MCF 10A (cell line): ENCODE results near the gene MCF2. TPM values are rescaled to one million over a fixed set of nuclear protein-coding genes. Genes with fewer than 3 reads are reported as not detected.

Experiments used
- BruUV-seq: library from RNA; stranded (reverse); fragments of 400-500 nt; replicated peaks from 2 replicates; lab custom pipeline; 2021; lab: Mats Ljungman, UMichigan
- CTCF ChIA-PET: fragments of 300-600 bp; sonication (Branson Sonifier 250); formaldehyde crosslinking; extraction: SDS; loops from one replicate; lab custom pipeline; 2021; ENCODE audit warnings: antibody characterized with exemption, inconsistent platforms; lab: Yijun Ruan, JAX
- POLR2A ChIA-PET: fragments of 300-600, 350-650 bp; sonication (Branson Sonifier 250); formaldehyde crosslinking; extraction: SDS; loops from one replicate; lab custom pipeline; 2020; ENCODE audit warnings: antibody characterized with exemption, inconsistent platforms; lab: Yijun Ruan, JAX
- DNase-seq: peaks from one replicate; pipeline ENCODE4 v3.0.0-alpha.2; 2018; ENCODE audit not compliant: unreplicated experiment
- H3K27ac Mint-ChIP-seq: one replicate; pipeline ENCODE4 v1.8.0; 2022; ENCODE audit warnings: mild to moderate bottlenecking, low read depth, mixed read lengths; ENCODE audit not compliant: unreplicated experiment
- H3K27me3 Mint-ChIP-seq: one replicate; pipeline ENCODE4 v1.8.0; 2022; ENCODE audit warnings: mixed read lengths; ENCODE audit not compliant: insufficient read depth, unreplicated experiment
- H3K36me3 Mint-ChIP-seq: one replicate; pipeline ENCODE4 v1.8.0; 2022; ENCODE audit warnings: mild to moderate bottlenecking, moderate library complexity, mixed read lengths; ENCODE audit not compliant: insufficient read depth, unreplicated experiment
- H3K4me1 Mint-ChIP-seq: one replicate; pipeline ENCODE4 v1.8.0; 2022; ENCODE audit warnings: mixed read lengths; ENCODE audit not compliant: insufficient read depth, unreplicated experiment
- H3K4me3 Mint-ChIP-seq: one replicate; pipeline ENCODE4 v1.8.0; 2022; ENCODE audit warnings: mild to moderate bottlenecking, moderate library complexity, mixed read lengths; ENCODE audit not compliant: unreplicated experiment
- H3K9me3 Mint-ChIP-seq: one replicate; pipeline ENCODE4 v1.8.0; 2022; ENCODE audit warnings: mixed read lengths; ENCODE audit not compliant: unreplicated experiment
- intact Hi-C: fragments of 100-400 bp; cut with micrococcal nuclease; formaldehyde crosslinking; loops from 2 replicates; pipeline ENCODE4 v1.14.1; 2022
- total RNA-seq: library from RNA; stranded (reverse); gene quantifications from 2 replicates; pipeline ENCODE4 v1.2.3, GENCODE V29; 2022
- TF ChIP-seq, protein P1 (sequence below): fragments of 200-600 bp; IDR thresholded peaks from one replicate; pipeline ENCODE4 v1.8.0; 2022; ENCODE audit warnings: antibody characterized with exemption, mild to moderate bottlenecking; ENCODE audit not compliant: unreplicated experiment

MCF2 gene
- total RNA-seq, 1 experiment from 2014 or later: 2.1 TPM

DNA sequence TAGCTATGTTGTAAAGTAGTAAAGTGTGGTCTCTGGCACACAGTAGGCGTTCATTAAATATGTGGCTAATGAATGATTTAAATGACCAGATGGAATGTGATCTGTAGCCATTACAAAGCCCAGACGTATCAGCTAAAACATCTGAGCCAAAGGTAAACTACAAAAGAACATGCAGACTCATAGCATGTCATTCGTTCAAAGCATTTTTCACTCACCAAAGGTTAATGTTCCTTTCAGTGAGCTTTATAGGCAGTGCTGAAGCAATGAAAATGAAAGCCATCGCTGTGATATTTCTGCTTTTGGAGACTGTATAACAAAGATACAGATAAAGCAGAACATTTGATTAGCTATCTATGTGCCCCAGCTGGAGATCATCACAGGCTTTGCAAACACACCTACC lies 126.9 kb downstream of the MCF2 start:
- intact Hi-C loops: no loop called here
- Mint-ChIP-seq H3K27me3 (no peaks in the 10 kb centered on the region), H3K4me3 (no peak overlapping the region), H3K9me3 (no peaks in the 10 kb centered on the region), H3K36me3 (no peaks in the 10 kb centered on the region), H3K27ac (no peak overlapping the region), H3K4me1 (no peaks in the 10 kb centered on the region)
- no TSS peak for BruUV-seq
- ChIA-PET POLR2A (no interaction called here), CTCF (interaction anchor here (1.0 to 1.2 kb wide), 2 partner anchors 21 to 805 kb away, joined by 3 read pairs; no protein-coding TSS in a partner anchor)
- TF ChIP-seq, protein P1, sequence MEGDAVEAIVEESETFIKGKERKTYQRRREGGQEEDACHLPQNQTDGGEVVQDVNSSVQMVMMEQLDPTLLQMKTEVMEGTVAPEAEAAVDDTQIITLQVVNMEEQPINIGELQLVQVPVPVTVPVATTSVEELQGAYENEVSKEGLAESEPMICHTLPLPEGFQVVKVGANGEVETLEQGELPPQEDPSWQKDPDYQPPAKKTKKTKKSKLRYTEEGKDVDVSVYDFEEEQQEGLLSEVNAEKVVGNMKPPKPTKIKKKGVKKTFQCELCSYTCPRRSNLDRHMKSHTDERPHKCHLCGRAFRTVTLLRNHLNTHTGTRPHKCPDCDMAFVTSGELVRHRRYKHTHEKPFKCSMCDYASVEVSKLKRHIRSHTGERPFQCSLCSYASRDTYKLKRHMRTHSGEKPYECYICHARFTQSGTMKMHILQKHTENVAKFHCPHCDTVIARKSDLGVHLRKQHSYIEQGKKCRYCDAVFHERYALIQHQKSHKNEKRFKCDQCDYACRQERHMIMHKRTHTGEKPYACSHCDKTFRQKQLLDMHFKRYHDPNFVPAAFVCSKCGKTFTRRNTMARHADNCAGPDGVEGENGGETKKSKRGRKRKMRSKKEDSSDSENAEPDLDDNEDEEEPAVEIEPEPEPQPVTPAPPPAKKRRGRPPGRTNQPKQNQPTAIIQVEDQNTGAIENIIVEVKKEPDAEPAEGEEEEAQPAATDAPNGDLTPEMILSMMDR: no peak
- DNase-seq: no peak

GRCh38 chrX:139566981-139567380 lies 141.0 kb downstream of the MCF2 start:
- TF ChIP-seq, protein P1: no peak
- no peaks in the 10 kb centered on the region for H3K27me3 Mint-ChIP-seq

GRCh38 chrX:139563251-139563650 lies 144.7 kb downstream of the MCF2 start:
- H3K36me3 Mint-ChIP-seq: no peaks in the 10 kb centered on the region
- CTCF ChIA-PET: interaction anchor here (0.7 to 1.9 kb wide), 3 partner anchors 715 to 789 kb away, joined by 4 to 5 read pairs (median 5); no protein-coding TSS in a partner anchor
- H3K4me3 Mint-ChIP-seq: no peak overlapping the region
- POLR2A ChIA-PET: interaction anchor here (0.5 kb wide), 1 partner anchor 824 kb away, joined by 3 read pairs; no protein-coding TSS in a partner anchor
- no peaks in the 10 kb centered on the region for H3K9me3 Mint-ChIP-seq
- BruUV-seq: no TSS peak
- TF ChIP-seq, protein P1: no peak
- intact Hi-C loops: loop anchor here (10.0 kb wide), 1 partner anchor 412 kb away; no protein-coding TSS in a partner anchor
- DNase-seq: peak; percentile 4
- no peak overlapping the region for H3K27ac Mint-ChIP-seq
- H3K4me1 Mint-ChIP-seq: peaks cover 4% of the 10 kb centered on the region
- no peaks in the 10 kb centered on the region for H3K27me3 Mint-ChIP-seq

More at GRCh38 chrX:139566981-139567380, 141.0 kb downstream of the MCF2 start:
- Mint-ChIP-seq H3K36me3 (no peaks in the 10 kb centered on the region), H3K27ac (no peak overlapping the region), H3K4me3 (no peak overlapping the region), H3K9me3 (no peaks in the 10 kb centered on the region), H3K4me1 (no peaks in the 10 kb centered on the region)
- intact Hi-C loops: loop anchor here (10.0 kb wide), 1 partner anchor 408 kb away; no protein-coding TSS in a partner anchor
- POLR2A ChIA-PET: interaction anchor here (0.6 kb wide), 1 partner anchor 388 kb away, joined by 3 read pairs; no protein-coding TSS in a partner anchor
- BruUV-seq: no TSS peak
- CTCF ChIA-PET: interaction anchor here (0.6 to 0.7 kb wide), 2 partner anchors 243 to 796 kb away, joined by 3 to 9 read pairs; no protein-coding TSS in a partner anchor
- no peak for DNase-seq

DNA sequence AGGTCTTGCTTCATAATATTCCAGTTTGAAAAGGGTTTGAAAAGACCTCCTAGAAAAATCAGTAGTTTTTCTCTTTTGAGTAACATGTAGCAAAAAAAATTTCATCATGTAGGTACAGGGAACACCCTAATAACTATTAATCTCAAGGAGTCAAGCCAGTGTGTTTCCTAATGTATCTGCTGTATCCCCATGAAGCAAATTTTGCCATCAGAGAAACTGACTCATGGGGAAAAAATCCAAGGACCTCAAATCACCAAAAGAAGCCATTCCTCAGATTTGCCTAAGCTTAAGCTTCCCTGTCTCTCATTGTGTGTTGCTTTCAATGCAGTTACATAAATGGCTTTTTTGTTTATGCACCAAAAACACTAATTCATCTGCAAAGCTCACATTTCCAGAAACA lies 147.7 kb downstream of the MCF2 start:
- CTCF ChIA-PET: interaction anchor here (0.5 to 3.7 kb wide), 18 partner anchors 11 to 855 kb away, joined by 3 to 23 read pairs (median 4); no protein-coding TSS in a partner anchor
- DNase-seq: peak; percentile 12
- no peak overlapping the region for H3K27ac Mint-ChIP-seq
- POLR2A ChIA-PET: interaction anchor here (1.4 kb wide), 1 partner anchor 199 kb away, joined by 4 read pairs; no protein-coding TSS in a partner anchor
- BruUV-seq: no TSS peak
- H3K27me3 Mint-ChIP-seq: no peaks in the 10 kb centered on the region
- TF ChIP-seq, protein P1: no peak
- no peaks in the 10 kb centered on the region for H3K9me3 Mint-ChIP-seq
- no peaks in the 10 kb centered on the region for H3K36me3 Mint-ChIP-seq
- H3K4me1 Mint-ChIP-seq: peaks cover 4% of the 10 kb centered on the region
- no peak overlapping the region for H3K4me3 Mint-ChIP-seq
- intact Hi-C loops: loop anchor here (10.0 kb wide), 1 partner anchor 415 kb away; no protein-coding TSS in a partner anchor
